ENCODE results near the gene DIAPH1.

DIAPH1 gene

GRCh38 chr5:141476132-141476911 is 142.5 kb downstream of the DIAPH1 start:
- peak overlapping the region; percentile 58 to 79 for H3K9ac ChIP-seq (ENCODE audit: low read depth in 1 of 2, low read length in 2 of 2)
- peak overlapping the region; percentile 87 for H3K4me3 ChIP-seq (ENCODE audit: low read depth in 1 of 2, low read length in 2 of 2)
- H3K36me3 ChIP-seq (ENCODE audit: control insufficient read depth in 1 of 2, insufficient read depth in 2 of 2, low read length in 2 of 2) = no peaks in the 10 kb centered on the region
- peaks cover 29% of the 10 kb centered on the region in 2 donors for H3K4me1 ChIP-seq (ENCODE audit: control insufficient read depth in 1 of 2, insufficient read depth in 2 of 2, low read length in 2 of 2)
- H3K27ac ChIP-seq (ENCODE audit: low read depth, low read length) = peak overlapping the region; percentile 22
- no peaks in the 10 kb centered on the region for H3K9me3 ChIP-seq (ENCODE audit: control insufficient read depth in 1 of 2, low read length in 2 of 2)
- peaks cover 16 to 24% of the 10 kb centered on the region in 2 donors for H3K27me3 ChIP-seq (ENCODE audit: control insufficient read depth in 1 of 2, insufficient read depth in 2 of 2, low read length in 2 of 2)

GRCh38 chr5:141475625-141476131 is 143.1 kb downstream of the DIAPH1 start, which contains the start of gene PCDHGC3:
Gene PCDHGC3, plus strand, starts transcription at chr5:141475966. Its CDS starts 151 bp downstream, at chr5:141476117.
- Histone ChIP-seq H3K4me1 (ENCODE audit: control insufficient read depth in 1 of 2, insufficient read depth in 2 of 2, low read length in 2 of 2) (peaks cover 29% of the 10 kb centered on the region in 2 donors), H3K27me3 (ENCODE audit: control insufficient read depth in 1 of 2, insufficient read depth in 2 of 2, low read length in 2 of 2) (peaks cover 16 to 24% of the 10 kb centered on the region in 2 donors), H3K4me3 (ENCODE audit: low read depth in 1 of 2, low read length in 2 of 2) (peak within 1 kb of the TSS; percentile 87), H3K36me3 (ENCODE audit: control insufficient read depth in 1 of 2, insufficient read depth in 2 of 2, low read length in 2 of 2) (no peaks in the 10 kb centered on the region), H3K9ac (ENCODE audit: low read depth in 1 of 2, low read length in 2 of 2) (peak within 1 kb of the TSS; percentile 58 to 79), H3K27ac (ENCODE audit: low read depth, low read length) (peak within 1 kb of the TSS; percentile 22), H3K9me3 (ENCODE audit: control insufficient read depth in 1 of 2, low read length in 2 of 2) (no peaks in the 10 kb centered on the region)

- no peak overlapping the region for H3K4me3 ChIP-seq (ENCODE audit: low read depth in 1 of 2, low read length in 2 of 2)
- H3K4me1 ChIP-seq (ENCODE audit: control insufficient read depth in 1 of 2, insufficient read depth in 2 of 2, low read length in 2 of 2) = no peaks in the 10 kb centered on the region
- no peak overlapping the region for H3K9ac ChIP-seq (ENCODE audit: low read depth in 1 of 2, low read length in 2 of 2)
- H3K27me3 ChIP-seq (ENCODE audit: control insufficient read depth in 1 of 2, insufficient read depth in 2 of 2, low read length in 2 of 2) = no peaks in the 10 kb centered on the region
- H3K9me3 ChIP-seq (ENCODE audit: control insufficient read depth in 1 of 2, low read length in 2 of 2) = no peaks in the 10 kb centered on the region
- H3K36me3 ChIP-seq (ENCODE audit: control insufficient read depth in 1 of 2, insufficient read depth in 2 of 2, low read length in 2 of 2) = no peaks in the 10 kb centered on the region
- H3K27ac ChIP-seq (ENCODE audit: low read depth, low read length) = no peak overlapping the region
Observed at GRCh38 chr5:141465351-141465750, 153.4 kb downstream of the DIAPH1 start.

All from duodenal mucosa (tissue), 2 donors.